ENCODE results near the gene MRPL20.
A peak's percentile ranks its signal among the peaks of the same experiment; 100 is the strongest.
"Not testable (repeated sequence)": the region's sequence is repeated elsewhere in the genome, so short reads cannot be mapped to it uniquely, and the experiment has no call there.

MRPL20 gene

GRCh38 chr1:1406821-1407635 lies at the start of gene MRPL20:
MRPL20 (minus strand) TSS chr1:1407293; CDS start chr1:1407217, 76 bp downstream.
- TF ChIP-seq GLIS3 (CRISPR knock-in tag; IDR thresholded peaks at IDR 0.05) (no peak), POU6F1 (CRISPR knock-in tag; IDR thresholded peaks at IDR 0.05; ENCODE audit: borderline replicate concordance, low read depth) (no peak), ZNF70 (CRISPR knock-in tag; IDR thresholded peaks at IDR 0.05) (no peak), TCF4 (CRISPR knock-in tag; IDR thresholded peaks at IDR 0.05; ENCODE audit: borderline replicate concordance) (no peak)
- peak; percentile 95 for ATAC-seq

GRCh38 chr1:1456683-1457255 lies 49.7 kb upstream of the MRPL20 start:
- not testable (repeated sequence) for ATAC-seq

GRCh38 chr1:1455934-1456333 lies 48.8 kb upstream of the MRPL20 start:
- ATAC-seq: peak; percentile 35; the same call in 2 of the 3 replicates

GRCh38 chr1:1455366-1455884 lies 48.3 kb upstream of the MRPL20 start:
- TF ChIP-seq ZFP3 (CRISPR knock-in tag; IDR thresholded peaks at IDR 0.05) (no peak), BACH2 (CRISPR knock-in tag; IDR thresholded peaks at IDR 0.05; ENCODE audit: borderline replicate concordance) (no peak), TSHZ2 (CRISPR knock-in tag; IDR thresholded peaks at IDR 0.05) (no peak), ARNTL (CRISPR knock-in tag; IDR thresholded peaks at IDR 0.05; ENCODE audit: borderline replicate concordance, low read depth) (no peak), ZNF565 (CRISPR knock-in tag; conservative IDR thresholded peaks at IDR 0.05; ENCODE audit: low read depth) (no peak), CSRNP3 (CRISPR knock-in tag; IDR thresholded peaks at IDR 0.05) (no peak), ZNF70 (CRISPR knock-in tag; IDR thresholded peaks at IDR 0.05) (no peak), ZNF8 (CRISPR knock-in tag; IDR thresholded peaks at IDR 0.05) (no peak), SNAI2 (CRISPR knock-in tag; IDR thresholded peaks at IDR 0.05) (no peak), PATZ1 (CRISPR knock-in tag; IDR thresholded peaks at IDR 0.05; ENCODE audit: borderline replicate concordance) (no peak), CSDC2 (CRISPR knock-in tag; IDR thresholded peaks at IDR 0.05) (no peak), ISL1 (CRISPR knock-in tag; IDR thresholded peaks at IDR 0.05) (no peak), TCF4 (CRISPR knock-in tag; IDR thresholded peaks at IDR 0.05; ENCODE audit: borderline replicate concordance) (no peak), ESRRG (CRISPR knock-in tag; IDR thresholded peaks at IDR 0.05) (no peak), GLIS3 (CRISPR knock-in tag; IDR thresholded peaks at IDR 0.05) (no peak), RARB (CRISPR knock-in tag; IDR thresholded peaks at IDR 0.05) (no peak), CREB5 (CRISPR knock-in tag; IDR thresholded peaks at IDR 0.05; ENCODE audit: low read depth) (no peak), ZC3H10 (CRISPR knock-in tag; IDR thresholded peaks at IDR 0.05) (no peak), PPARA (CRISPR knock-in tag; IDR thresholded peaks at IDR 0.05; ENCODE audit: borderline replicate concordance) (no peak)
- no peak for ATAC-seq

- ATAC-seq: not testable (repeated sequence)
Measured at GRCh38 chr1:1454286-1455056, 47.4 kb upstream of the MRPL20 start.

All from SK-N-SH treated with all-trans-retinoic acid at 6 μM for 48 hours (cell line).